Measurements from ENCODE around the gene SRC. TPM values are rescaled to one million over a fixed set of nuclear protein-coding genes. Genes with fewer than 3 reads are reported as not detected.

SRC gene
- total RNA-seq, 1 donor: 24.1 TPM

- H3K4me1 ChIP-seq (ENCODE audit: insufficient read depth, low read length): peaks cover 7% of the 10 kb centered on the region
- H3K9me3 ChIP-seq (ENCODE audit: low read depth, low read length): no peaks in the 10 kb centered on the region
- H3K27me3 ChIP-seq (ENCODE audit: insufficient read depth, low read length): no peaks in the 10 kb centered on the region
- H3K4me3 ChIP-seq (ENCODE audit: low read length): no peak overlapping the region
These were observed 71.1 kb downstream of the SRC start for GRCh38 chr20:37416848-37417616.

GRCh38 chr20:37417617-37418467 is 71.9 kb downstream of the SRC start:
- H3K4me1 ChIP-seq (ENCODE audit: insufficient read depth, low read length): no peaks in the 10 kb centered on the region

GRCh38 chr20:37418591-37419109 is 72.7 kb downstream of the SRC start:
- Histone ChIP-seq H3K4me3 (ENCODE audit: low read length) (no peak overlapping the region), H3K9me3 (ENCODE audit: low read depth, low read length) (no peaks in the 10 kb centered on the region), H3K27me3 (ENCODE audit: insufficient read depth, low read length) (peaks cover 3% of the 10 kb centered on the region), H3K4me1 (ENCODE audit: insufficient read depth, low read length) (no peaks in the 10 kb centered on the region)

More at GRCh38 chr20:37417617-37418467, 71.9 kb downstream of the SRC start:
- H3K9me3 ChIP-seq (ENCODE audit: low read depth, low read length): no peaks in the 10 kb centered on the region
- no peak overlapping the region for H3K4me3 ChIP-seq (ENCODE audit: low read length)
- H3K27me3 ChIP-seq (ENCODE audit: insufficient read depth, low read length): peaks cover 3% of the 10 kb centered on the region

- Histone ChIP-seq H3K27me3 (ENCODE audit: insufficient read depth, low read length) (peaks cover 3% of the 10 kb centered on the region), H3K4me1 (ENCODE audit: insufficient read depth, low read length) (no peaks in the 10 kb centered on the region), H3K4me3 (ENCODE audit: low read length) (no peak overlapping the region), H3K9me3 (ENCODE audit: low read depth, low read length) (no peaks in the 10 kb centered on the region)
These were observed 73.4 kb downstream of the SRC start for GRCh38 chr20:37419307-37419706.

GRCh38 chr20:37419774-37420542 is 74.0 kb downstream of the SRC start:
- peaks cover 3% of the 10 kb centered on the region for H3K27me3 ChIP-seq (ENCODE audit: insufficient read depth, low read length)
- H3K4me3 ChIP-seq (ENCODE audit: low read length): no peak overlapping the region

GRCh38 chr20:37420610-37421009 is 74.7 kb downstream of the SRC start:
- Histone ChIP-seq H3K27me3 (ENCODE audit: insufficient read depth, low read length) (peaks cover 3% of the 10 kb centered on the region), H3K4me1 (ENCODE audit: insufficient read depth, low read length) (no peaks in the 10 kb centered on the region), H3K4me3 (ENCODE audit: low read length) (no peak overlapping the region), H3K9me3 (ENCODE audit: low read depth, low read length) (no peaks in the 10 kb centered on the region)

More at GRCh38 chr20:37419774-37420542, 74.0 kb downstream of the SRC start:
- no peaks in the 10 kb centered on the region for H3K9me3 ChIP-seq (ENCODE audit: low read depth, low read length)
- no peaks in the 10 kb centered on the region for H3K4me1 ChIP-seq (ENCODE audit: insufficient read depth, low read length)

GRCh38 chr20:37421060-37421905 is 75.3 kb downstream of the SRC start:
- peaks cover 3% of the 10 kb centered on the region for H3K27me3 ChIP-seq (ENCODE audit: insufficient read depth, low read length)
- H3K4me3 ChIP-seq (ENCODE audit: low read length): no peak overlapping the region
- no peaks in the 10 kb centered on the region for H3K9me3 ChIP-seq (ENCODE audit: low read depth, low read length)
- H3K4me1 ChIP-seq (ENCODE audit: insufficient read depth, low read length): no peaks in the 10 kb centered on the region

- peaks cover 3% of the 10 kb centered on the region for H3K27me3 ChIP-seq (ENCODE audit: insufficient read depth, low read length)
- H3K9me3 ChIP-seq (ENCODE audit: low read depth, low read length): no peaks in the 10 kb centered on the region
- H3K4me1 ChIP-seq (ENCODE audit: insufficient read depth, low read length): no peaks in the 10 kb centered on the region
- H3K4me3 ChIP-seq (ENCODE audit: low read length): no peak overlapping the region
These were observed 76.0 kb downstream of the SRC start for GRCh38 chr20:37421988-37422387.

- no peak overlapping the region for H3K4me3 ChIP-seq (ENCODE audit: low read length)
- no peaks in the 10 kb centered on the region for H3K9me3 ChIP-seq (ENCODE audit: low read depth, low read length)
- peaks cover 3% of the 10 kb centered on the region for H3K27me3 ChIP-seq (ENCODE audit: insufficient read depth, low read length)
- H3K4me1 ChIP-seq (ENCODE audit: insufficient read depth, low read length): no peaks in the 10 kb centered on the region
These were observed 76.9 kb downstream of the SRC start for GRCh38 chr20:37422791-37423286.

- peaks cover 3% of the 10 kb centered on the region for H3K27me3 ChIP-seq (ENCODE audit: insufficient read depth, low read length)
- no peak overlapping the region for H3K4me3 ChIP-seq (ENCODE audit: low read length)
- H3K9me3 ChIP-seq (ENCODE audit: low read depth, low read length): no peaks in the 10 kb centered on the region
- H3K4me1 ChIP-seq (ENCODE audit: insufficient read depth, low read length): no peaks in the 10 kb centered on the region
These were observed 77.6 kb downstream of the SRC start for GRCh38 chr20:37423545-37423944.

GRCh38 chr20:37424062-37424851 is 78.3 kb downstream of the SRC start:
- peaks cover 3% of the 10 kb centered on the region for H3K27me3 ChIP-seq (ENCODE audit: insufficient read depth, low read length)
- H3K4me3 ChIP-seq (ENCODE audit: low read length): no peak overlapping the region
- no peaks in the 10 kb centered on the region for H3K4me1 ChIP-seq (ENCODE audit: insufficient read depth, low read length)
- H3K9me3 ChIP-seq (ENCODE audit: low read depth, low read length): no peaks in the 10 kb centered on the region

GRCh38 chr20:37425103-37425625 is 79.2 kb downstream of the SRC start:
- Histone ChIP-seq H3K4me3 (ENCODE audit: low read length) (no peak overlapping the region), H3K27me3 (ENCODE audit: insufficient read depth, low read length) (peaks cover 3% of the 10 kb centered on the region), H3K9me3 (ENCODE audit: low read depth, low read length) (no peaks in the 10 kb centered on the region), H3K4me1 (ENCODE audit: insufficient read depth, low read length) (no peaks in the 10 kb centered on the region)

- peaks cover 3% of the 10 kb centered on the region for H3K27me3 ChIP-seq (ENCODE audit: insufficient read depth, low read length)
- H3K4me1 ChIP-seq (ENCODE audit: insufficient read depth, low read length): no peaks in the 10 kb centered on the region
- no peaks in the 10 kb centered on the region for H3K9me3 ChIP-seq (ENCODE audit: low read depth, low read length)
- no peak overlapping the region for H3K4me3 ChIP-seq (ENCODE audit: low read length)
These were observed 80.2 kb downstream of the SRC start for GRCh38 chr20:37426106-37426505.
